ENCODE measurements around the gene AUTS2. TPM values are rescaled to one million over a fixed set of nuclear protein-coding genes. Genes with fewer than 3 reads are reported as not detected.

AUTS2 gene
- total RNA-seq, 1 experiment from 2014 or later = 42.1 TPM

DNA sequence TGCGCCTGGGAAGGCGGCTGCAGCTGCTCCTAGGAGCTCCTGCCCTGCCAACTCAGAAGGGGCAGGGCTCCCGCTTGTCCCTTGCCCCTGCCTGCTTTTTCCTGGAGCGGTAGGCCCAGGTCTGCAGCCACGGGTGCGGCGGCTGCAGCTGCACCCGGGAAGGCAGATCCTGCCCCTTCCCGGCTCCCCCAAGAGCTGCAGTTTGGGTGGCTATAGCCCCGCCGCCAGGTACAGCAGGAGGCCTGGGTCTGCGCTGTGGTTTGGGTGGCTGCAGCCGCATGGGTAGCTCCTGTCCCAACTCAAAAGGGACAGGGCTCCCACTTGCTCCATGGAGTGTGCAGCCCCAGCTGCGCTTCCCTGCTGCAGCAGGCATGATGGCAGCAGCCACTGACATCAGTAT lies 6.5 kb upstream of the AUTS2 start:
- no peaks in the 10 kb centered on the region for H3K36me3 ChIP-seq (ENCODE audit: insufficient read depth, low read length, poor library complexity, severe bottlenecking)
- DNase-seq (ENCODE audit: low spot score) = no peak
- POLR2A ChIA-PET (ENCODE audit: low non-redundant PET) = no interaction called here
- no peaks in the 10 kb centered on the region for H3K27me3 ChIP-seq (replicated peaks; ENCODE audit: insufficient read depth, low read depth, low read length, poor library complexity)
- no peak overlapping the region for H3K4me3 ChIP-seq (ENCODE audit: low read depth, low read length, poor library complexity, severe bottlenecking)
- intact Hi-C loops (cut with micrococcal nuclease; ENCODE audit: unreplicated experiment) = no loop called here
- no peak for TF ChIP-seq EZH2 (IDR thresholded peaks at IDR 0.05; ENCODE audit: borderline replicate concordance, low read depth, low read length, poor library complexity, severe bottlenecking)
- TF ChIP-seq, protein P1, sequence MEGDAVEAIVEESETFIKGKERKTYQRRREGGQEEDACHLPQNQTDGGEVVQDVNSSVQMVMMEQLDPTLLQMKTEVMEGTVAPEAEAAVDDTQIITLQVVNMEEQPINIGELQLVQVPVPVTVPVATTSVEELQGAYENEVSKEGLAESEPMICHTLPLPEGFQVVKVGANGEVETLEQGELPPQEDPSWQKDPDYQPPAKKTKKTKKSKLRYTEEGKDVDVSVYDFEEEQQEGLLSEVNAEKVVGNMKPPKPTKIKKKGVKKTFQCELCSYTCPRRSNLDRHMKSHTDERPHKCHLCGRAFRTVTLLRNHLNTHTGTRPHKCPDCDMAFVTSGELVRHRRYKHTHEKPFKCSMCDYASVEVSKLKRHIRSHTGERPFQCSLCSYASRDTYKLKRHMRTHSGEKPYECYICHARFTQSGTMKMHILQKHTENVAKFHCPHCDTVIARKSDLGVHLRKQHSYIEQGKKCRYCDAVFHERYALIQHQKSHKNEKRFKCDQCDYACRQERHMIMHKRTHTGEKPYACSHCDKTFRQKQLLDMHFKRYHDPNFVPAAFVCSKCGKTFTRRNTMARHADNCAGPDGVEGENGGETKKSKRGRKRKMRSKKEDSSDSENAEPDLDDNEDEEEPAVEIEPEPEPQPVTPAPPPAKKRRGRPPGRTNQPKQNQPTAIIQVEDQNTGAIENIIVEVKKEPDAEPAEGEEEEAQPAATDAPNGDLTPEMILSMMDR (conservative IDR thresholded peaks at IDR 0.05; ENCODE audit: low read depth, low read length) = no peak
- BruUV-seq (replicated peaks) = no TSS peak
- no peaks in the 10 kb centered on the region for H3K9me3 ChIP-seq (ENCODE audit: low read depth, low read length, poor library complexity, severe bottlenecking)
- no peak overlapping the region for H3K27ac ChIP-seq (ENCODE audit: low read depth, low read length, poor library complexity, severe bottlenecking)
- CTCF ChIA-PET = interaction anchor here (0.6 kb wide), 1 partner anchor 965 kb away, joined by 4 read pairs; no protein-coding TSS in a partner anchor
- no peaks in the 10 kb centered on the region for H3K4me1 ChIP-seq (ENCODE audit: insufficient read depth, low read length, poor library complexity, severe bottlenecking)

DNA sequence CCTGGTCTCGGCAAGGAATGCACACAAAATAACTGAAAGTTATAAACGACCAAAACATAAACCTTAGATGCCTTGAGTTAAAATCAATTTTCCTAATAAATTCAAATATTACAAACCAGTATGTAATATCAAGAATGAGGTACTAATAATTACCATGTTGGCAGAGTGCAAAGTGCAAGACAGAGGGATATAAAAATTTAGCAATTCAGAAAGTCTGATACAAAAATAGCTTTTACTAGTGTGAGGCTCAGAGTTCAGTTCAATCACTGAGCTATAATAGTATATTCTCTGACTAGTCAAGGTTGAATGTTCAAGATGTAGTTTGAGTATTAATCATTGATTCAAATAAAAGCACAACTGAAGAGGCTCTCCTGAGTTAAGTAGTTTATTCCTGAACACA lies 4.8 kb upstream of the AUTS2 start:
- CTCF ChIA-PET = no interaction called here
- TF ChIP-seq, protein P1 (conservative IDR thresholded peaks at IDR 0.05; ENCODE audit: low read depth, low read length) = no peak
- TF ChIP-seq EZH2 (IDR thresholded peaks at IDR 0.05; ENCODE audit: borderline replicate concordance, low read depth, low read length, poor library complexity, severe bottlenecking) = no peak
- no peak for DNase-seq (ENCODE audit: low spot score)

DNA sequence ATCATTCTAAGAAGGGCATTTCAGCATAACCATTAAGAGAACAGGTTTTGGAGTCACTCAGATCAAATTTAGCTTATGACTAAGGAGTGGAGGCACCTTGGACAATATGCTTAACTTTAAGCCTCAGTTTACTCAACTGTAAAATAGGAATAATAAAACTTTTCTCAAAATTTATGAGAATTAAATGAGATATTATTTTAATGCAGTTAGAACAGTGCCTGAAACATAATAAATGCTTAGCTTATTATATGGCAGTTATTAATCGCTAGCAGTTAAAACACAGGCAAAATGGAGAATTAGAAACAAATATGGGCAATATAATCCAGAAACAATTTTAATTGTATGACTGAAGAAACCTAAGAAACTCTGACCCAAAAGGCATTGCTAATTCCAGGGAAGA lies 2.9 kb upstream of the AUTS2 start:
- no peak for DNase-seq (ENCODE audit: low spot score)
- ChIA-PET CTCF (no interaction called here), POLR2A (ENCODE audit: low non-redundant PET) (no interaction called here)
- Histone ChIP-seq H3K9me3 (ENCODE audit: low read depth, low read length, poor library complexity, severe bottlenecking) (no peaks in the 10 kb centered on the region), H3K4me1 (ENCODE audit: insufficient read depth, low read length, poor library complexity, severe bottlenecking) (no peaks in the 10 kb centered on the region), H3K4me3 (ENCODE audit: low read depth, low read length, poor library complexity, severe bottlenecking) (no peak overlapping the region), H3K27me3 (replicated peaks; ENCODE audit: insufficient read depth, low read depth, low read length, poor library complexity) (no peaks in the 10 kb centered on the region), H3K27ac (ENCODE audit: low read depth, low read length, poor library complexity, severe bottlenecking) (no peak overlapping the region), H3K36me3 (ENCODE audit: insufficient read depth, low read length, poor library complexity, severe bottlenecking) (no peaks in the 10 kb centered on the region)
- no TSS peak for BruUV-seq (replicated peaks)
- no peak for TF ChIP-seq EZH2 (IDR thresholded peaks at IDR 0.05; ENCODE audit: borderline replicate concordance, low read depth, low read length, poor library complexity, severe bottlenecking)
- TF ChIP-seq, protein P1 (conservative IDR thresholded peaks at IDR 0.05; ENCODE audit: low read depth, low read length) = no peak
- intact Hi-C loops (cut with micrococcal nuclease; ENCODE audit: unreplicated experiment) = loop anchor here (5.0 kb wide), 1 partner anchor 242 kb away; no protein-coding TSS in a partner anchor

More for the DNA sequence above, 4.8 kb upstream of the AUTS2 start:
- Histone ChIP-seq H3K36me3 (ENCODE audit: insufficient read depth, low read length, poor library complexity, severe bottlenecking) (no peaks in the 10 kb centered on the region), H3K4me3 (ENCODE audit: low read depth, low read length, poor library complexity, severe bottlenecking) (no peak overlapping the region), H3K4me1 (ENCODE audit: insufficient read depth, low read length, poor library complexity, severe bottlenecking) (no peaks in the 10 kb centered on the region), H3K27me3 (replicated peaks; ENCODE audit: insufficient read depth, low read depth, low read length, poor library complexity) (no peaks in the 10 kb centered on the region), H3K9me3 (ENCODE audit: low read depth, low read length, poor library complexity, severe bottlenecking) (no peaks in the 10 kb centered on the region), H3K27ac (ENCODE audit: low read depth, low read length, poor library complexity, severe bottlenecking) (no peak overlapping the region)
- intact Hi-C loops (cut with micrococcal nuclease; ENCODE audit: unreplicated experiment) = no loop called here
- no TSS peak for BruUV-seq (replicated peaks)
- POLR2A ChIA-PET (ENCODE audit: low non-redundant PET) = interaction anchor here (0.6 kb wide), 2 partner anchors 193 to 324 kb away, joined by 3 to 13 read pairs; no protein-coding TSS in a partner anchor

Data from A673 (cell line).